Activated CD4-positive, alpha-beta memory T cell treated with anti-CD3 and anti-CD28 coated beads, Interleukin-2, amount 10 ng/mL, durations not matched to agents 7 days and 5 days (primary cell): ENCODE data around the gene TRIM50. TPM values are rescaled to one million over a fixed set of nuclear protein-coding genes. Genes with fewer than 3 reads are reported as not detected.
"Not testable (repeated sequence)": the region's sequence is repeated elsewhere in the genome, so short reads cannot be mapped to it uniquely, and the experiment has no call there.

Experiments used
- CTCF ChIA-PET: fragments of 350-600 bp; sonication (Branson Sonifier 250); formaldehyde crosslinking; loops from one replicate; lab custom pipeline; 2021; ENCODE audit warnings: antibody characterized with exemption, inconsistent platforms; lab: Charles Lee
- POLR2A ChIA-PET: fragments of 350-600 bp; sonication (Branson Sonifier 250); formaldehyde crosslinking; loops from one replicate; lab custom pipeline; 2021; ENCODE audit warnings: antibody characterized with exemption; lab: Charles Lee
- DNase-seq: peaks from one replicate; pipeline ENCODE4 v3.0.0-alpha.2; 2020
- H3K27ac Mint-ChIP-seq: one replicate; pipeline ENCODE4 v1.8.0; 2021; ENCODE audit warnings: mild to moderate bottlenecking, mixed read lengths
- H3K27me3 Mint-ChIP-seq: one replicate; pipeline ENCODE4 v1.8.0; 2021; ENCODE audit warnings: mixed read lengths
- H3K36me3 Mint-ChIP-seq: one replicate; pipeline ENCODE4 v1.8.0; 2021; ENCODE audit warnings: low read depth, mixed read lengths
- H3K4me1 Mint-ChIP-seq: one replicate; pipeline ENCODE4 v1.8.0; 2021; ENCODE audit warnings: mixed read lengths
- H3K4me3 Mint-ChIP-seq: one replicate; pipeline ENCODE4 v1.8.0; 2021; ENCODE audit warnings: mild to moderate bottlenecking, mixed read lengths
- H3K9me3 Mint-ChIP-seq: one replicate; pipeline ENCODE4 v1.8.0; 2021; ENCODE audit warnings: mixed read lengths
- total RNA-seq, 2 experiments: library from RNA; stranded (reverse); gene quantifications; one replicate each; pipeline ENCODE4 v1.2.3, GENCODE V29; 2021

Gene TRIM50
- total RNA-seq = not detected

DNA sequence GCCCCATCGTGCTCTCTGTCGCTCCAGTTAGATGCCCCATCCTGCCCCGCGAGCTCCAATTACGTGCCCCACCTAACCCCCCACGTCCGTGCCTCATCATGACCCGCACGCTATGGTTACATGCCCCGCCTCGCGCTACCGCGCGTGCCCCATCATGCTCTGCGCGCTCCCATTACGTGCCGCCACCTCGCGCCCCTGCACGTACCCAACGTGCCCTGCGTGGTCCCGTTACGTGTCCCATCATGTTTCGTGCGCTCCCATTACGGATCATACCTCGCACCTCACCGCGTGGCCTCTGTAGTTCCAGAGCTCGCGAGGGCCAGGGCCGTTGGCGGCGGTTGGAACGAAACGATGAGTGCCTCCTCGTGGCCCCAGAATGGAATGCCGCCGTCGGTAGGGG lies at the start of gene TRIM50, which contains the start of gene FKBP6:
Gene TRIM50 (minus strand): TSS at position 161 of the 400 bp plus-strand sequence. CDS start 3,295 bp downstream, outside the sequence.
Gene FKBP6 (plus strand): TSS at position 240 of the 400 bp plus-strand sequence. CDS start 268 bp downstream, outside the sequence.
- DNase-seq, H3K9me3 Mint-ChIP-seq, H3K4me3 Mint-ChIP-seq, H3K27ac Mint-ChIP-seq, H3K36me3 Mint-ChIP-seq, CTCF ChIA-PET, POLR2A ChIA-PET, H3K27me3 Mint-ChIP-seq: not testable (repeated sequence)
- peaks cover 16% of the 10 kb centered on the region for H3K4me1 Mint-ChIP-seq

GRCh38 chr7:73376671-73377412 lies 49.0 kb upstream of the TRIM50 start:
- POLR2A ChIA-PET = no interaction called here
- H3K27ac Mint-ChIP-seq = no peak overlapping the region
- CTCF ChIA-PET = no interaction called here
- no peak overlapping the region for H3K4me3 Mint-ChIP-seq
- H3K36me3 Mint-ChIP-seq = no peaks in the 10 kb centered on the region
- H3K27me3 Mint-ChIP-seq = peaks cover 15% of the 10 kb centered on the region
- H3K4me1 Mint-ChIP-seq = no peaks in the 10 kb centered on the region
- no peak for DNase-seq
- H3K9me3 Mint-ChIP-seq = no peaks in the 10 kb centered on the region

DNA sequence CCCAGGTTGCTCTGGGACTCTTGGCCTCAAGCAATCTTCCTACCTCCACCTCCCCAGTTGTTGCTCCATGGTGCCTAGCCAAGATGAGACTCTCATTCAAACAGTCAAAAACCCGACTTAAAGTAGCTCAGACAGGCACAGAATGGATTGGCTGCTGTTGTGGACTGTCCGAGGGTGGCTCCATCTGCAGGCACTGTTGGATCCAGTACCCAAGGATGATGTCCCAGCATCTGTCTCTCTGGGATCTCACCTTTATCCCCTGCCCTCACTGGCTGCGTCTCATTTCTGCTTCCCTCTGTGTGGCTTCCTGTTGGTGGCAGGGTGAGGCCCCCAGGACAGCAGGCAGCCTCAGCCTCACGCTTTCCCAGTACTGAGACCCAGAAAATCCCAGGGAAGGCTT lies 48.4 kb upstream of the TRIM50 start:
- H3K4me3 Mint-ChIP-seq, H3K9me3 Mint-ChIP-seq, H3K27ac Mint-ChIP-seq, DNase-seq, CTCF ChIA-PET, H3K36me3 Mint-ChIP-seq, H3K4me1 Mint-ChIP-seq, POLR2A ChIA-PET: not testable (repeated sequence)
- H3K27me3 Mint-ChIP-seq = peaks cover 14% of the 10 kb centered on the region

DNA sequence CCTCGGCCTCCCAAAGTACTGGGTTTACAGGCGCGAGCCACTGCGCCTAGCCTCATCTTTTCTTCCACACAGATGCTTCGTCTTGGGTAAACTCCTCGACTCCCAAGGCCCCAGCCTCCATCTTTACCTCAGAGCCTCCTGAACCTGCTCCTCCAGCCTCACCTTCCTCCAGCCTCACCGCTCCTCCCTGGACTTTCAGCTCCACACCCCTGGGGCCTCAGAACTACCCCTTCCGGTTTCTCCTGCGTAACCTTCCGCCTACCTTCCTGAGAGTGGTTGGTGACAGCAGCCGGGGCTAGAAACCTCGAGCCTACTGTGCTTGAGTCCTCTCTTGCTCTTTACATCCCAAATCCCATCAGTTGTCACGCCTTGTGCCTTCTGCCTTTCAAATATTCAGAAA lies 45.9 kb upstream of the TRIM50 start:
- peaks cover 12% of the 10 kb centered on the region for H3K27me3 Mint-ChIP-seq
- H3K4me1 Mint-ChIP-seq = no peaks in the 10 kb centered on the region
- H3K27ac Mint-ChIP-seq = no peak overlapping the region
- DNase-seq = no peak
- ChIA-PET POLR2A (no interaction called here), CTCF (no interaction called here)
- no peaks in the 10 kb centered on the region for H3K36me3 Mint-ChIP-seq
- no peaks in the 10 kb centered on the region for H3K9me3 Mint-ChIP-seq
- H3K4me3 Mint-ChIP-seq = no peak overlapping the region

GRCh38 chr7:73369622-73370021 lies 41.7 kb upstream of the TRIM50 start:
- no peaks in the 10 kb centered on the region for H3K9me3 Mint-ChIP-seq
- H3K36me3 Mint-ChIP-seq = no peaks in the 10 kb centered on the region
- POLR2A ChIA-PET = no interaction called here
- no peaks in the 10 kb centered on the region for H3K4me1 Mint-ChIP-seq
- no peak overlapping the region for H3K4me3 Mint-ChIP-seq
- DNase-seq = no peak
- CTCF ChIA-PET = no interaction called here
- no peaks in the 10 kb centered on the region for H3K27me3 Mint-ChIP-seq
- no peak overlapping the region for H3K27ac Mint-ChIP-seq

DNA sequence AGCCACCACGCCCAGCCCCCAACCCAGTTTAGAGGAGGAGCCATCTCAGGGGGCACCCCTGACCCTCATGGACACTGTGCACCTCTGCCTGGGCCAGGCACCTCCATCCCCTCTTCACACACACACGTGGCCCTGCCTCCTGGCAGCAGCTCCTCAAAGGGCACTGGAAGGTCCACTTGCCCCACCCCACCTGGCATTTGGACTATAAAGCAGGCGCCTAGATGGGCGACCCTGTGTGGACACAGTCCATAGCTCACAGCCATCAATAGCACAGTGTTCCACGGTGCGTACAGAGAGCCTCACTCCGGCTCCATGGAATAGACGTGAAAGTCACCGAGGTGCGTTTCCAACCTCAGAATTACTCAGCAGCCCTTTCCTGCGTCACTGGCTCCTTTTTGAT lies 41.1 kb upstream of the TRIM50 start:
- Mint-ChIP-seq H3K36me3 (no peaks in the 10 kb centered on the region), H3K9me3 (no peaks in the 10 kb centered on the region), H3K27me3 (no peaks in the 10 kb centered on the region), H3K27ac (no peak overlapping the region), H3K4me1 (no peaks in the 10 kb centered on the region), H3K4me3 (no peak overlapping the region)
- ChIA-PET POLR2A (no interaction called here), CTCF (no interaction called here)
- no peak for DNase-seq

GRCh38 chr7:73366990-73367389 lies 39.1 kb upstream of the TRIM50 start:
- DNase-seq = no peak
- no peak overlapping the region for H3K27ac Mint-ChIP-seq
- no peaks in the 10 kb centered on the region for H3K4me1 Mint-ChIP-seq
- H3K27me3 Mint-ChIP-seq = no peaks in the 10 kb centered on the region
- no peaks in the 10 kb centered on the region for H3K36me3 Mint-ChIP-seq
- no peaks in the 10 kb centered on the region for H3K9me3 Mint-ChIP-seq
- CTCF ChIA-PET = no interaction called here
- H3K4me3 Mint-ChIP-seq = no peak overlapping the region
- POLR2A ChIA-PET = no interaction called here

DNA sequence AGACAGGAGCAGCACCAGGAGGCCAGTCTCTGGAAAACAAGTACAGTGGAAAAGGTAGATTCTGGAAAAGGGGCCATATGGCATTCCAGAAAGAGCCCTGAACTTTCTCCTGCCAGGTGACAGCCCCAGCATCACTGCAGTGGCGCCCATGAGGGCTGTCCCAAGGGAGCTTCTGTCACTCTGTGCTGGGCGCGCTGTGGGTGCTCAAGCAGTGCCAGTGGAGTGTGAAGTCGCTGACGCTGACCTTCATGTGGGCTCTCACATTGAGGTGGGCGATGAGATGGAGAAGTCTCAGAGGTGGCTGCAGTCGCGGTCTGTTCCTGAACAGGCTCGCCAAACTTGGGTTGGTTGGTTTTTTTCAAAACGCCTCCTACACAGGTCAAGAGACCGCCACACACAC lies 38.2 kb upstream of the TRIM50 start:
- no peak for DNase-seq
- Mint-ChIP-seq H3K9me3 (no peaks in the 10 kb centered on the region), H3K27me3 (no peaks in the 10 kb centered on the region), H3K27ac (no peak overlapping the region), H3K4me3 (no peak overlapping the region), H3K36me3 (no peaks in the 10 kb centered on the region), H3K4me1 (no peaks in the 10 kb centered on the region)
- CTCF ChIA-PET = interaction anchor here (0.6 kb wide), 1 partner anchor 23 kb away, joined by 3 read pairs; no protein-coding TSS in a partner anchor
- POLR2A ChIA-PET = no interaction called here

DNA sequence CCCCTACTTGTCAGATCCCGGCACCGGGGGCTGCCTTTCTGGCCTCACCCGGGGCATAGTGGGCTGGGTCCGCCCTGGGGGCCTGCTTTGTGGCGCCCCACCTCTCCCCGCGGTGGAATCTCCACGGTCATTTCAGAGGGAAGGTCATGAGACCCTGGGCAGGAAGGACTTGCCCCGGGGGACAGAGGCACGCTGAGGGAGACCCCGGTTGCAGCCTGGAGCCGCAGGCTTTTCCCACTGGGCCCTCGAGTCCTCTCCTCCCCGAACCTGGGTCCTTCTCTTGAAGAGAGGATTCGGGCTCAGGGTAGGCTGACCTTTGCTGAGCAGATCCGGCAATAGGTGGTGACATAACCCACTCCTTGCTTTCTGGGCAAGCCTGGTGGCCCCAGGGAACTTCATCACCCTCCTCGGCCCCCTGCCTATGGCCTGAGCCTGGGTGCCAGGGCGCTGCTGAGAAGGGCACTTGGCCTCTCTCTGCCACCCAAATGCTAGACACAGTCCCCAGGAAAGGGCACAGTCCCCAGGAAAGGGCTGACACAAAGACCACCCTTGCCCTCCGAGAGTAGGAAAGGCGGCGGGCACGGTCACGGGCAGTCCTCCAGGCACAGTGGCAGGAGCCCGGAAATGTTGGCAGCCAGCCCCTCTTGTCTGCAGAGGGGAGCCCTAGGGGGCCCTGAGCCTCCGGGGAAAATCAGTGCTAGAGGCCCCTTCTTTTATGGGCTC lies 36.3 kb upstream of the TRIM50 start:
- H3K36me3 Mint-ChIP-seq = no peaks in the 10 kb centered on the region
- POLR2A ChIA-PET = no interaction called here
- peaks cover 6% of the 10 kb centered on the region for H3K27me3 Mint-ChIP-seq
- no peaks in the 10 kb centered on the region for H3K9me3 Mint-ChIP-seq
- no peak overlapping the region for H3K27ac Mint-ChIP-seq
- no peaks in the 10 kb centered on the region for H3K4me1 Mint-ChIP-seq
- CTCF ChIA-PET = no interaction called here
- no peak overlapping the region for H3K4me3 Mint-ChIP-seq
- DNase-seq = no peak

- CTCF ChIA-PET = no interaction called here
- no peak for DNase-seq
- no peaks in the 10 kb centered on the region for H3K4me1 Mint-ChIP-seq
- H3K36me3 Mint-ChIP-seq = no peaks in the 10 kb centered on the region
- no peak overlapping the region for H3K27ac Mint-ChIP-seq
- no peaks in the 10 kb centered on the region for H3K9me3 Mint-ChIP-seq
- POLR2A ChIA-PET = no interaction called here
- no peak overlapping the region for H3K4me3 Mint-ChIP-seq
- H3K27me3 Mint-ChIP-seq = peaks cover 7% of the 10 kb centered on the region
Observed at GRCh38 chr7:73363225-73364005, 35.5 kb upstream of the TRIM50 start.

DNA sequence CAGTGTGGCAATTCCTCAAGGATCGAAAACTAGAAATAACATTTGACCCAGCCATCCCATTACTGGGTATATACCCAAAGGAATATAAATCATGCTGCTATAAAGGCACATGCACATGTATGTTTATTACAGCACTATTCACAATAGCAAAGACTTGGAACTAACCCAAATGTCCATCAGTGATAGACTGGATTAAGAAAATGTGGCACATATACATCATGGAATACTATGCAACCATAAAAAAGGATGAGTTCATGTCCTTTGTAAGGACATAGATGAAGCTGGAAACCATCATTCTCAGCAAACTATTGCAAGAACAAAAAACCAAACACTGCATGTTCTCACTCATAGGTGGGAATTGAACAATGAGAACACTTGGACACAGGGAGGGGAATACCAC lies 32.7 kb upstream of the TRIM50 start:
- H3K36me3 Mint-ChIP-seq, H3K9me3 Mint-ChIP-seq, H3K27me3 Mint-ChIP-seq, POLR2A ChIA-PET, CTCF ChIA-PET, DNase-seq, H3K4me1 Mint-ChIP-seq, H3K27ac Mint-ChIP-seq, H3K4me3 Mint-ChIP-seq: not testable (repeated sequence)

- Mint-ChIP-seq H3K4me3 (no peak overlapping the region), H3K4me1 (no peaks in the 10 kb centered on the region), H3K27me3 (peaks cover 9% of the 10 kb centered on the region), H3K36me3 (no peaks in the 10 kb centered on the region), H3K9me3 (no peaks in the 10 kb centered on the region), H3K27ac (no peak overlapping the region)
- ChIA-PET CTCF (no interaction called here), POLR2A (no interaction called here)
- no peak for DNase-seq
Observed at GRCh38 chr7:73359746-73360375, 32.0 kb upstream of the TRIM50 start.

DNA sequence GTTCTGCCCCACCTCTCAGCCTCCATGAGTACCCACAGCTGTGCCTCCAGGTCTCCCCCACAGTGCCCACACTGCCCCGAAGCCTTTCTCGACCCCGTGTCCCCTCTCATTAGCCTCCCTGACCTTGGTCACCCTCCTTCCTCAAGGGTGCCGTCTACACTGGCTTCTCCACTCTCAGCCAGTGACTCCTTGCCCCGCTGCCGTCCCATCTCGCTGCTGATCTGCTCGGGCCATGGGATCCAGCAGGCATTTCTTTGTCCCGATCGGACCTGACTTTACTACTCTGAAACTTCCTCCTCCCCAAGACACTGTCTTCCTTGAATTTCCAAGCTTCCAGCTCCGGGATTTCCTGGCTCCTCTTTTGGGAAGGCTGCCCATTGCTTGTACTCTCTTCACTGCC lies 31.4 kb upstream of the TRIM50 start:
- POLR2A ChIA-PET = no interaction called here
- Mint-ChIP-seq H3K4me3 (no peak overlapping the region), H3K27ac (no peak overlapping the region), H3K27me3 (peaks cover 9% of the 10 kb centered on the region), H3K4me1 (no peaks in the 10 kb centered on the region), H3K9me3 (no peaks in the 10 kb centered on the region), H3K36me3 (no peaks in the 10 kb centered on the region)
- CTCF ChIA-PET = no interaction called here
- no peak for DNase-seq
